ENCODE data around the gene SNUPN. TPM values are rescaled to one million over a fixed set of nuclear protein-coding genes. Genes with fewer than 3 reads are reported as not detected.
A peak's percentile ranks its signal among the peaks of the same experiment; 100 is the strongest.

SNUPN gene
- 10 to 100 TPM; 34.1 to 34.8 TPM for total RNA-seq

- Mint-ChIP-seq H3K9me3 (peaks cover 8% of the 10 kb centered on the region), H3K27ac (peak within 1 kb of the TSS; percentile 97), H3K27me3 (no peaks in the 10 kb centered on the region), H3K4me1 (peaks cover 34% of the 10 kb centered on the region), H3K4me3 (peak within 1 kb of the TSS; percentile 92), H3K36me3 (peaks cover 22% of the 10 kb centered on the region)
- DNase-seq = peak; percentile 92
Observed at GRCh38 chr15:75625542-75626347, at the start of gene SNUPN. TSS of gene SNUPN (minus strand) at chr15:75625725. CDS start at chr15:75621051, 4,674 bp downstream.

DNA sequence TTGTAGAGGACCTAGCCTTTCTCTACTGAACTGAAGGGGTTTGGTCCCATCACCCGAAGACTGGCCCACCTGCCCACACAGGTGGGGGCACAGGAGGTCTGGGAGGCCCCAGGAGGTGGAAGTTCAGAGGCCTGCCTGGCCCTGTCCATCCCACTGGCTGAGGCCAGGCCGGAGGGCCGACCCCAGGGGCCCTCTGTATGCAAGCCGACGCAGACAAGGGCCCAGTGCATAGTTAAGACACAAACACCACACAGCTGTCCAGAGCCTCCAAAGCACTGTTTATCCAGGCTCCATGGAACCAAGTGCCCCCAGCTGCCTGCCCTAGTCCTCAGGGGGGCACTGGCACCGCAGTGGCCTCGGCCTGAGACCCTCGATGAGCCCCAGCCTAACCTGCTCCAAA is 48.8 kb upstream of the SNUPN start:
- Mint-ChIP-seq H3K4me1 (no peaks in the 10 kb centered on the region), H3K9me3 (no peaks in the 10 kb centered on the region), H3K27ac (no peak overlapping the region), H3K36me3 (no peaks in the 10 kb centered on the region), H3K27me3 (no peaks in the 10 kb centered on the region), H3K4me3 (no peak overlapping the region)
- DNase-seq = no peak

- H3K9me3 Mint-ChIP-seq = no peaks in the 10 kb centered on the region
- H3K4me3 Mint-ChIP-seq = no peak overlapping the region
- H3K36me3 Mint-ChIP-seq = no peaks in the 10 kb centered on the region
- no peak overlapping the region for H3K27ac Mint-ChIP-seq
- H3K27me3 Mint-ChIP-seq = no peaks in the 10 kb centered on the region
- no peak for DNase-seq
- no peaks in the 10 kb centered on the region for H3K4me1 Mint-ChIP-seq
Observed at GRCh38 chr15:75673426-75674235, 48.1 kb upstream of the SNUPN start.

DNA sequence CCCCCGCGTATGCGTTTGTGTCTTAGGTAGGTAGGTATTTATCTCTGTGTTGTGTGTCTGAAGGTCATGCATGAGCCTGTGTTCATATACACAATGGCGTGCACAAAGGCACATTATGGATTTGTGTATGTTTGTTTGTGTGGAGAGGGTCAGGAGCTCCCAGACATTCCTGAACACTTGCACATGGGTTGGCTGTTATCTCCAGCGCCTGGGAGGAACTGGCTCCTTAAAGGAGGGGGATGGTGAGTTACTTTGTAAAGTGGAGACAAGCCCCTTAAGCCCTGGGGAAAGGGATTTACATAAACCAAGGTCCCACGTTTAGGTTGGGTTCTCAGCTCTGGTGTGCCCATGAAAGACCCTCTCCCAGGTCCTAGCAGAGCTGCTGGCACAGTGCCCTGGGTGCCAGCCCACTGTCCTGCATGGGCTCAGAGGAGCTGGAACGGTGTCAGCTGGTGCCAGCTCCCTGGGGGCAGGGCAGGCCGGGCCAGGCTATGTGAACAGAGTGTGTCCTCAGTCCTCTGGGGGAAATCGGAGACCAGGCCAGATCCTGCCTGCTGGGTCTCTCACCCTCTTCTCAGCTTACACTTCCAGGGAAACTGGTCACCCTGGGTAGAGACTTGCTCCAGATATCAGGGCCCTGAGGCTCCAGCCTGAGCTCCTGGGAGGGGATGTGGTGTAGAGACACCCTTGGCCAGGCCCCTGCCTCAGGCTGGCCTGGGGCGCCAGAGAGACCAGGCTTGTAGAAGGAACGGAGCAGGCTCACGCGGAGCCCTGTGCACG is 47.3 kb upstream of the SNUPN start:
- Mint-ChIP-seq H3K36me3 (no peaks in the 10 kb centered on the region), H3K9me3 (no peaks in the 10 kb centered on the region), H3K4me3 (no peak overlapping the region), H3K27me3 (no peaks in the 10 kb centered on the region), H3K27ac (no peak overlapping the region), H3K4me1 (no peaks in the 10 kb centered on the region)
- DNase-seq = no peak

GRCh38 chr15:75671730-75672602 is 46.4 kb upstream of the SNUPN start:
- Mint-ChIP-seq H3K36me3 (no peaks in the 10 kb centered on the region), H3K4me3 (no peak overlapping the region), H3K9me3 (no peaks in the 10 kb centered on the region), H3K27ac (no peak overlapping the region), H3K27me3 (no peaks in the 10 kb centered on the region), H3K4me1 (no peaks in the 10 kb centered on the region)
- no peak for DNase-seq

GRCh38 chr15:75669879-75670212 is 44.3 kb upstream of the SNUPN start:
- no peak for DNase-seq
- Mint-ChIP-seq H3K9me3 (no peaks in the 10 kb centered on the region), H3K4me1 (no peaks in the 10 kb centered on the region), H3K27me3 (no peaks in the 10 kb centered on the region), H3K27ac (no peak overlapping the region), H3K36me3 (no peaks in the 10 kb centered on the region), H3K4me3 (no peak overlapping the region)

GRCh38 chr15:75669191-75669878 is 43.8 kb upstream of the SNUPN start:
- Mint-ChIP-seq H3K27me3 (no peaks in the 10 kb centered on the region), H3K4me1 (no peaks in the 10 kb centered on the region), H3K9me3 (no peaks in the 10 kb centered on the region), H3K4me3 (no peak overlapping the region), H3K27ac (no peak overlapping the region), H3K36me3 (no peaks in the 10 kb centered on the region)
- DNase-seq = no peak

DNA sequence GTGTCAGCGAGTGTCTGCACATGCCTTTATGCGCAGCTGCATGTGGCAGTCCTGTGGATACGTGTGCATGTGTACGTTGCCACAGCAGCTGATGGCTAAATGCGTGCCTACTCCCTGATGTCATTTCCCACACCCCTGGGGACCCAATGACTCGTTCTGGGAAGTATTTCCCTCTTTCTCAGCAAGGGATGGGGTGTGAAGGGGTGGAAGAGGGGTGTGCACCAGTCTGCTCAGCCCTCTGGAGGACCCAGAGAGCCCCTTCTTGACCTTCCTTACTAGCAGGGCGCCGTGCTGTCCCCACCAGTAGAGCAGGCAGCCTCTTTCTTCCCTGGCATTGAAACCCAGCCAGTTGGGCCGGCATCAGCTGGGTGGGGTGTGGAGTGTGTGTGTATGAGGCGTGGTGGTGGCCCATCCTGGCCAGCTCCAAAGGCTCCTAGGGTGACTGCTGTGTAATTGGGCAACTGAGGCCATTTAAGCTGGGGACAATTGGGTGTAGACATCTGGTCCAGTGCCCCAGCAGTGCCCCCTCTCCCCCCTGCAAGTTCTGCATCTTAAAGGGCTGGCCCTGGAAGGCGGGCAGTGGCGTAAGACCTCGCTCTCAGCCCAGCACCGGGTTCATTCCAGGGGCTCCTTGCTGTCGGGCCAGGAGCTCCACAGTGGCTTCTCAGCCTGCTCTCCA is 41.4 kb upstream of the SNUPN start:
- Mint-ChIP-seq H3K4me1 (no peaks in the 10 kb centered on the region), H3K9me3 (no peaks in the 10 kb centered on the region), H3K36me3 (no peaks in the 10 kb centered on the region), H3K27ac (no peak overlapping the region), H3K4me3 (no peak overlapping the region), H3K27me3 (no peaks in the 10 kb centered on the region)
- no peak for DNase-seq

DNA sequence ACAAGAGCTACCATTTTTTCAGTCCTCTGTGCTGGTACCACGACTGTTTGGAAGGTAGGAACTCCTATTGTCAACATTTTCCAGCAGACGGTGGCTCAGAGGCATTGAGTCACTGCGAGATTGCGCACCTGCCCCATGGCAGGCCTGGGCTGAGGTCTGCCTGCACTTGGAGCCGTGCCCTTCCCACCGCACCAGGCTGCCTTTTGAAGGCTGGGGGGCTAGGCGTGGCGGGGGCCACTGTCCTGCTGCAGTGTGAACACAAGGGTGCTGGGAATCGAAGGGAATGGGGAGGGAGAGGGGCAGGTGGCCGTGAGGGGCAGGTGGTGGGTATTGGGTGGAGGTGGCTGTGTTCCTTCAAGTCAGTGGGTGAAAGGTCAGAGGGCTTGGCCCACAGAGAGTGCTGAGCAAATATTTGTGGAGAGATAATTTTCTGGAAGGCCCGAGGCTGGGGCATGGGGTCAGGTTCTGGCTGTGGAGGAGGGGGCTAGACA is 38.5 kb upstream of the SNUPN start:
- no peaks in the 10 kb centered on the region for H3K4me1 Mint-ChIP-seq

DNA sequence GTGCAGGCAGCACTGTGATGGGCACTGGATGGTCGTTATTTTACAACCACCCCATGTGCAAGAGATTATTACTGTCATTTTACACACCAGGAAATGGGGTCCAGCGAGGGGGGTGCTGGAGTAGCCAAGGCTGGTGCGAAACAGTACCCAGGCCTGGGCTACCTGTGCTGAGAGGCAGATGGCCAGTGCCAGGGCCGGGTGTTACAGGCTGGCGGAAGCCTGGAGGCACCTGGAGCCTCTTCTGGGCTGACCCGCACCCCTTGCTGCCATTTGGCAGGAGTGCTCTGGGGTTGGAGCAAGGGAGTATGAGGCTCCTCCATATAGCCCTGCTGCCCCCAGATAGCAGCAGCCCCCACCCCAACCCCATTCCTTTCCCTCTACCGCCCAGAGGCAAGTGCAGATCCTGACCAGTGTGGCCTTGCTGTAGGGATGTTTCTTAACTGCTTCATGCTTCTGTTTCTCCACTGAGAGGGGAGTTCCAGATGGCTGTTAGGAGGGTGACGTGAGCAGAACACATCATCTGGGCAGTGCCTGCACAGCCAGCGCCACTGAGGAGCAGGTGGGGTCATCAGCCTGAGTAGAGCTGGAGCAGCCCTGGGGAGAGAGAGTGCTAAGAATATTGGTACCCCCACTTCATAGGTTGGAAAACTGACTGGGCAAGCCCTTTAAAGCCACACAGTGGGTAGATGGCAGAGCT is 37.4 kb upstream of the SNUPN start:
- no peaks in the 10 kb centered on the region for H3K27me3 Mint-ChIP-seq
- no peaks in the 10 kb centered on the region for H3K9me3 Mint-ChIP-seq
- H3K36me3 Mint-ChIP-seq = no peaks in the 10 kb centered on the region
- no peaks in the 10 kb centered on the region for H3K4me1 Mint-ChIP-seq
- no peak for DNase-seq
- H3K4me3 Mint-ChIP-seq = no peak overlapping the region
- no peak overlapping the region for H3K27ac Mint-ChIP-seq

More for the DNA sequence above, 38.5 kb upstream of the SNUPN start:
- DNase-seq = no peak
- Mint-ChIP-seq H3K36me3 (no peaks in the 10 kb centered on the region), H3K27ac (no peak overlapping the region), H3K27me3 (no peaks in the 10 kb centered on the region), H3K4me3 (no peak overlapping the region), H3K9me3 (no peaks in the 10 kb centered on the region)

DNA sequence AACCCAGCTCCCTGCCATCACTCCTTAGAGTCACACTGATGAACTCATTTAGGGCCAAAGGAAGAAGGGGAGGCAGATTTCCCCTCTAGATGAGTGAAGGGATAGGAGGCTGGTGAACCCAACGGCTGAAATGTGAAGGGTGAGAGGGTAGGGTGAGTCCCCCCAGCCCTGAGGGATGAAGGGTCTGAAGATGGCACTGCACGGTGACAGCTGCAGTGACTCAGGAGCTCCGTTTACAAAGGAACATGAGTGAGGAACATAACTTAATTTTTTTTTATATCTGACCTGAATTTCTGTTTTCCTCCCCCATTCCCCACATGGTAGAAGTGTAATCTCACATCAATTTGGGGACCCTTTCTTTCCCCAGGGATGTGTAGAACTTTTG is 36.2 kb upstream of the SNUPN start:
- Mint-ChIP-seq H3K27me3 (no peaks in the 10 kb centered on the region), H3K36me3 (no peaks in the 10 kb centered on the region), H3K27ac (no peak overlapping the region), H3K4me1 (no peaks in the 10 kb centered on the region), H3K9me3 (no peaks in the 10 kb centered on the region), H3K4me3 (no peak overlapping the region)
- DNase-seq = no peak

DNA sequence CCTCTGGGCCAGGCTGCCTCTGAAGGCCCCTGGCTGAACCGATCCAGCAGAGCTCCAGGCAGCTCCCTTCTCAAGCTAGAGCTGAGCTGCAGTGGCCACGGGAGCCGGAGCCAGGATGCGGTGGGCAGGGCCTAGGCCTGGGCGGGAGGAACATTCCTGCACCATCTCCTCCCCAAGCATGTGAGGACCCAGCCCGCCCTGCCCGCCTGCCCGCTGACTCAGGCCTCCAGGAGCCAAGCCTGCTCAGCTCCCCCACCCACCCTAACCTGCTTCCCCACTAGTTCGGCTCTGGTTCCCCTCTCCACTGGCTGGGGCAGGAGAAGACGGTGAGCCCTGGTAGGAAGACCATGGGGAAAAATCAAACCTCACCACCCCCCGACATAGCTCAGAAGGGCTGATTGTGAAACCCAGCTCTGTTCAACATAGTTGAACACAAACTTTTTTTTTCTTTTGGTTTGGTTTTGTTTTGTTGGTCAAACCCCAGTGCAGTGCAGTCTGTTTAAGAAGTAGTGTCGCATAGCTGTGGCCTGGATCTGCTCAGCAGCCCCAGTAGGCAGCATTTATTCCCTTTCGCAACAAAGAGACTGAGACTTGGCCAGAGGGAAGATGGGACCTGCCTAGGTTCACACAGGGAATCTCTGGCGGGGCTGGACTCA is 35.7 kb upstream of the SNUPN start:
- Mint-ChIP-seq H3K4me1 (no peaks in the 10 kb centered on the region), H3K9me3 (no peaks in the 10 kb centered on the region), H3K36me3 (no peaks in the 10 kb centered on the region), H3K27me3 (no peaks in the 10 kb centered on the region), H3K4me3 (no peak overlapping the region), H3K27ac (no peak overlapping the region)
- DNase-seq = no peak

Data from activated naive CD8-positive, alpha-beta T cell treated with anti-CD3 and anti-CD28 coated beads for 36 hours (primary cell).